HG02798 (cell line): ENCODE data around the gene SPRYD3.
"Not testable (repeated sequence)": the region's sequence is repeated elsewhere in the genome, so short reads cannot be mapped to it uniquely, and the experiment has no call there.

ENCODE experiments used
- ATAC-seq: cut with Tn5 transposase; IDR thresholded peaks from one replicate; pipeline ENCODE4 v1.9.1; 2021; ENCODE audit warnings: mild to moderate bottlenecking; ENCODE audit not compliant: unreplicated experiment, poor library complexity

SPRYD3 gene

DNA sequence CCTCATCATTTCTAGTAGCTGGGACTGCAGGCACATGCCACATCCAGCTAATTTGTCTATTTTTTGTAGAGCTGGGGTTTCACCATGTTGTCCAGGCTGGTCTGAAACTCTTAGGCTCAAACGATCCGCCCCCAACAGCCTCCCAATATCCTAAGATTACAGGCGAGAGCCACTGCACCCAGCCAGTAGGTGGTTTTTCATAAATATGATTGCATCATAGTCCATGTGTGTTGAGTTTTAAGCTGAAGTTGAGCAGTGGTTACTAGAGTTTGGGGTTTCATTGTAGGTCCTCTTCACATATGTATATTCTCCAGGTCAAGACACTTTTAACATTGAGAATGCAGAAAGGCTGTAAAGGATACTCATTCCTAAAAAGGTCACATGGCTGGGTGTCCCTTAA is 42.4 kb downstream of the SPRYD3 start:
- no peak for ATAC-seq

DNA sequence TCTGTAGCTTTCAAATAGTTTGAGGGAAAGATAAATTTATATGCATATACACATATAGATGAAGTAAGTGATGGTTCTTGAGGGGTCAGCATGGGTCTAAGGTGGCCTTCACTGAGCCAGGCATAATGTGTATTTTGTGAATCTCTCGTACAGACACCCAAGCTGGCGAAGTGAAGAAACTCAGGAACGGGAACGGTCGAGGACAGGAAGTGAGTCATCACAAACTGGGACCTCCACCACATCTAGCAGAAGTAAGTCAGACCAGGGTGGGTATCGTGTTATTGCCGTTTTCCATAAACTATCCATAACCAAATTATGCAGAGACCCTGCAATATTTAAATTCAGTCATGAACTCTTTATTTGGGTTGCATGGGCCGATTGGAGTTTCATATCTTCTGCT is 44.7 kb downstream of the SPRYD3 start:
- no peak for ATAC-seq

DNA sequence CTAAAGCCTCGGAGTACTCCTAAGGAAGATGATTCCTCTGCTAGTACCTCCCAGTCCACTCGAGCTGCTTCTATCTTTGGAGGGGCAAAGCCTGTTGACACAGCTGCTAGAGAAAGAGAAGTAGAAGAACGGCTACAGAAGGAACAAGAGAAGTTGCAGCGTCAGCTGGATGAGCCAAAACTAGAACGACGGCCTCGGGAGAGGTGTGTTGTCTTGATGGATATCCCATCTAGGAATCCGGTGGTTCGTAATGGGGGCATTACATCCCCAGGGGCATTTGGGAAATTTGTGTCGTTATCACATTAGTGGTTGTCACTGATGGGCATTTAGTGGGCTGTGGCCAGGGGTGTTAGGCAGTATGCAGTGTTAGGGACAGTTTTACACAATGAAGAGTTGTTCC is 45.4 kb downstream of the SPRYD3 start:
- not testable (repeated sequence) for ATAC-seq

DNA sequence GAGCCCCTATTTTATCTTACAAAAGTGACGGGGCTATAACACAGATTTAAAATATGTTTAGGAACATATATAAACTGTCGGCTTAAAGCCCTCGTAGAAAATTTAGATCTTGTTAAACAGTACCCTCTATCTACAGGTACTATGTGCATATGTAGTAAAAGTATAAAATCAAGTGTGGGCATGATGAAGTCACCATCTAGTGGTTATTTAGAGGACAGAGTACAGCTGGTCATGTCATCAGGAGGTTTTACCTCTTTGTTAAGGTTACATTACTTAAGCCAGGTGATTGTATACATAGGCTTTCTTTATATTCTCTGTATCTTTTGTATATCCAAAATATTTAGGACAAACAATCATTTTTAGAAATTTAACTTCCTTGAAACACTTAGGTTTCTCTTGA is 47.6 kb downstream of the SPRYD3 start:
- ATAC-seq, result no peak

DNA sequence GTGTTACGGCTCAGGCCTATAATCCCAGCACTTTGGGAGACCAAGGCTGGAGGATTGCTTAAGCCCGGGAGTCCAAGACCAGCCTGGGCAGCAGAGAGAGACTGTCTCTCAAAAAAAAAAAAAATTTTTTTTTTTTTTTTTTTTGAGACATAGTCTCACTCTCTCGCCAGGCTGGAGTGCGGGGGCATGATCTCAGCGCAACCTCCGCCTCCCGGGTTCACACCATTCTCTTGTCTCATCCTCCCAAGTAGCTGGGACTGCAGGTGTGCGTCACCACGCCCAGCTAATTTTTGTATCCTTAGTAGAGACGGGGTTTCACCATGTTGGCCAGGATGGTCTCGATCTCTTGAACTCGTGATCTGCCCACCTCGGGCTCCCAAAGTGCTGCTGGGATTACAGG is 52.2 kb downstream of the SPRYD3 start:
- not testable (repeated sequence) for ATAC-seq

DNA sequence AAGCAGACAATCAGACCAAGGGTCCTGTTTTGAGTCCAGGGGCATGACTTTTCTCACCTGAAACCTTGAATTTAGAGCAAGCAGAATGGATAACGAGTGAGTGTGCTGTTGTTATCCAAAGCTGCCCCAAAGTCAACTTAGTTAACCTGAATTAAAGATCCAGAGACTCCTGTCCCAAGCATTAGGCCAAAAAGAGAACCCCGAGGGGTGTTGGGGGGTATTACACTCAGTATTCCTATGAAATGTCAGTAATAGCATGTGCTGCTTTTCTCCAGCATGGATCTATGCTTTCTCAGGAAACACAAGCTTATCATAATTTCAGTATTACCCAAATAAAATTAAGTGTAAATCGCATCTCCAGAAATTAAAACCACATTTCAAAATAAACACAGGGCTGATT is 53.9 kb downstream of the SPRYD3 start:
- ATAC-seq, result no peak

DNA sequence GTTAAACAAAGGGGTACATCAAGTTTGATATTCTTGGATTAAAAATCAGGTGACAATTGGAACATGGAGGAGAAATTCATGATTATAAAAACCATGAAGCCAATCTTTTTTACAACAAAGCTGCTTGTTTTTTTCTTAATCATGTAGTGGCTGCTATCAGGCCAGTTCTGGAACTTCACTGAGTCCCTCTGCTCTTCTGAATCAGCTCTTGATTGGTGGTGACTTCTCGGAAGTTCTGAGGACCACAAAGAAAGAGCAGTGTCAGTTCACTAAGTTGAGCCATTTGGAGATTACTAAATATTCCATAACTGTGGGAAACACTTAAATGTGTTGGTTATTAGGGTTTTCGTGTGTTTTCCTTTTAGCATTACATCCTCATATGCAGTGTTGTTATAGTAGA is 64.5 kb downstream of the SPRYD3 start:
- ATAC-seq, result no peak
